PC-9 (cell line): ENCODE results near the gene PWWP2B.

Experiments
- CTCF ChIP-seq: fragments of 200-600 bp; sonication (generic); conservative IDR thresholded peaks from 2 replicates; pipeline ENCODE4 v1.6.1; 2017; ENCODE audit warnings: mixed run types, antibody characterized with exemption, mild to moderate bottlenecking, moderate library complexity
- EZH2 ChIP-seq: fragments of 200-600 bp; sonication (generic); IDR thresholded peaks from 2 replicates; pipeline ENCODE4 v1.8.0; 2017; ENCODE audit warnings: antibody characterized with exemption, low read depth

- TF ChIP-seq CTCF (no peak), EZH2 (no peak)
Measured at GRCh38 chr10:132406181-132406580, 9.2 kb downstream of the PWWP2B start.
